Activated CD8-positive, alpha-beta memory T cell treated with anti-CD3 and anti-CD28 coated beads for 36 hours (primary cell): ENCODE measurements around the gene WASHC3. TPM values are rescaled to one million over a fixed set of nuclear protein-coding genes. Genes with fewer than 3 reads are reported as not detected.
"Not testable (repeated sequence)": the region's sequence is repeated elsewhere in the genome, so short reads cannot be mapped to it uniquely, and the experiment has no call there.

Experiments
- CTCF ChIA-PET: fragments of 350-600 bp; sonication (Branson Sonifier 250); formaldehyde crosslinking; loops from one replicate; lab custom pipeline; 2021; ENCODE audit warnings: antibody characterized with exemption; lab: Charles Lee
- POLR2A ChIA-PET: fragments of 350-600 bp; sonication (Branson Sonifier 250); formaldehyde crosslinking; loops from one replicate; lab custom pipeline; 2021; ENCODE audit warnings: antibody characterized with exemption; lab: Charles Lee
- total RNA-seq, 2 experiments: library from RNA; stranded (reverse); gene quantifications; one replicate each; pipeline ENCODE4 v1.2.3, GENCODE V29; 2021

The WASHC3 gene
- total RNA-seq, 2 experiments from 2014 or later = 37.7 to 42.4 TPM

DNA sequence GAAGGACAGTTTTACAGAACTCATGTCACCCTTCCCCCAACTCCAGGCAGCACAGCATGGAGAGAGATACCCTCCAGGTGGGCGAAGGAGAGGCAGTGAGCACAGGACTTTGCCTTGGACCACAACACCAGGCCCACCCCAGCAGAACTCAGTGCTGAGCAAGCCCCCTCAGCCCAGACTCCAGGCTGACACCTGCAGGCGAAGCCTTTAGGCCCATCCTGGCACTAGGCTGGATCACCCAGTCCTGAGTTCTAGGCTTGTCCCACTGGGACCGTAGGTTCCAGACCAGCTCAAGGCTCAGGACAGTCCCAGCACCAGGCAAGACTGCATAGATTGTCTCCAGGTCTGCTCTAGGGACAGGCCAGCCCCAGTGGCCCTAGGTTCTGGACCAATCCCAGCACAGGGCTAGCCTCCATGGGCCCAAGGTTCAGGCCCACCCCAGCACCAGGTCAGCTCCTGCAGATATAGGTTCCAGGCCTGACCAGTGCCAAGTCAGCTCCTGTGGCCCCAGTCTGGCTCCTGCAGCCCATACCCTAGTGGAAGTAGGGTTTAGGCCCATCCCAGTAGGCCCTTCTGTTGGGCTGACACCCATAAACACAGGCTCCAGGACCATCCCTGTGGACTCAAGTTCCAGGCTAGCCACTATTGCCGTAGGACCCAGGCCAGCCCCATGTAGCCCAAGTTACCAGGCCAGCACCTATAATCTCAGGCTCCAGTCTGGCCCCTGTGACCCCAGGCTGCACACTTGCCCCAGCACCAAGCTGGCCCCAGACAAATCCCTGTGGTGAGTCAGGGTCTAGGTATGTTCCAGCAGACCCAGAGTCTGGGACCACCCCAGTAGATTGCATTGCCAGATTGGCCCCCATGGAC lies 9.4 kb downstream of the WASHC3 start:
- CTCF ChIA-PET = interaction anchor here (1.4 kb wide), 1 partner anchor 10 kb away, joined by 3 read pairs; no protein-coding TSS in a partner anchor
- POLR2A ChIA-PET = no interaction called here

DNA sequence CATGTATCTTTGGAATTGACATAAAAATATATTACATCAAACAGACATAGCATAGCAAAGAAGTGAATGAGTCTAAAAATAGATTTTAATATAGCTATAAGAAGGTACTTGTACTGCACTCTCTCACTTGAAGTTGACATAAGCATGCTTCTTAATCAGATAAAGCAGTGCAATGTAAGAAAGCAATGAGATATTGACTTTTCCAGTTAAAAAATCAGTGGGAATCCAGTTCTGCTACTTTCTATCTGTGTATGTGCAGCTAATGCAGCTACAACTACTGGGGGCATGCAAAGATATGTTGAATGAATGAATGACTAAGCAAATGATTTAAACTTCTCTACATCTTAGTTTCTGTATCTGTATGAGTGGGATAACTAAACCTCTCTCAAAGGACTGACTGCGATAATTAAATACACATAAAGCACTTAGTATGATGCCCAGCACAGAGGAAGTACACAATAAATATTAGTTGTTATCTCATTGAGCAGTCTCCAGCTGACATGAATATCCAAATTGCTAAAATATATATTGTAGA lies 10.3 kb downstream of the WASHC3 start:
- ChIA-PET CTCF (no interaction called here), POLR2A (no interaction called here)

DNA sequence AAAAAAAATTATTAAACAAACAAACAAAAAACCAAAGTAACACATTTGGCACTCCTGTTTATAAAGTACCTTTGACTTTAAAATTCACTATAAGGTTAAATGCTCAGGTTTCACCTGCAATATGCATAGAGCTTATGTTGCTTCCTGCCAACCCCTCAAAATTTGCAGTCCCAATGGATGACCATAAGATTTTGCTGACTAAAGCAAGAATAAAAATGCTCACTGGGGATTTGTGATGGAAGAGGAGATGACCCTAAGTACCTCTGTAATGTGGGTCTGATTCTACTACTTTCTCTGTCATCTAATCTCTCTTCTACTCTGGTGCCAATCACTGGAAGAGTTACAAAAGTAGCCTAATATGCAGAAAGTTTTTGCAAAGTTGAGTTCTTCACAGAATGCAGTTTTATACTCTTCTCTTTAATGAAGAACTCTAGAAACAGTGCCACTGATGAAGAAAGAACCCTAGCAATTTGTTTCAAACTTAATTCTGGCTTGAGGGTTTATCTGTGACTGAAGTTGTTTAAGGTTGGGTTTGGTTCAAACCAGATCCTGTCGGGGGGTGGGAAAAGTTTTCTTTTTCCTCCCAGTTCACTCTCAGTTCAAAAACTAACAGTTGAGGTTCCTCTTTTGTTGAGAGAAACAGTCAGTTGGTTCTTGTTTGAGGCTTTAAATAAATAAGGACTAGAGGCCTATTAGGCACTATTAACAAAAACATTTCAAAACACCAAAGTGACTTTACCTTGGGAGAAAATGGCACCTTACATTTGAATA lies 10.9 kb downstream of the WASHC3 start:
- ChIA-PET POLR2A (no interaction called here), CTCF (no interaction called here)

DNA sequence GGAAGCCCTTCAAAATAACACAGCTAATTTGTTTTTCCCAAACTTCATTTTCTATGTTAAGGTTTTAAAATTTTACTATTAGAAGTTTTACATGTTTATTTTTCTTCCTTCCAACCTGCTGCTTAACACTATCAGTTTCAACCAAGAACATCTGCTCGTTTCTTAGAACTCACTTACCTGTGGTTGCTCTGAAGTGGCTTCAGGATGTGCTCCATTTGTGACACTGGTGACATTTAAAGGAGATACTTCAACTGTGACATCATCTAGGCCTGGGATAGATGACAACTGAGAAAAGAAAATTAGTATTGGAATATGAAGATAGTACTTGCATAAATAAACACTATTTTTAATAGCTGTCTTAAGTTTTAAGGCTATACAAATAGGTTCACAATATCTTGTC lies 17.9 kb downstream of the WASHC3 start:
- ChIA-PET POLR2A (no interaction called here), CTCF (no interaction called here)

DNA sequence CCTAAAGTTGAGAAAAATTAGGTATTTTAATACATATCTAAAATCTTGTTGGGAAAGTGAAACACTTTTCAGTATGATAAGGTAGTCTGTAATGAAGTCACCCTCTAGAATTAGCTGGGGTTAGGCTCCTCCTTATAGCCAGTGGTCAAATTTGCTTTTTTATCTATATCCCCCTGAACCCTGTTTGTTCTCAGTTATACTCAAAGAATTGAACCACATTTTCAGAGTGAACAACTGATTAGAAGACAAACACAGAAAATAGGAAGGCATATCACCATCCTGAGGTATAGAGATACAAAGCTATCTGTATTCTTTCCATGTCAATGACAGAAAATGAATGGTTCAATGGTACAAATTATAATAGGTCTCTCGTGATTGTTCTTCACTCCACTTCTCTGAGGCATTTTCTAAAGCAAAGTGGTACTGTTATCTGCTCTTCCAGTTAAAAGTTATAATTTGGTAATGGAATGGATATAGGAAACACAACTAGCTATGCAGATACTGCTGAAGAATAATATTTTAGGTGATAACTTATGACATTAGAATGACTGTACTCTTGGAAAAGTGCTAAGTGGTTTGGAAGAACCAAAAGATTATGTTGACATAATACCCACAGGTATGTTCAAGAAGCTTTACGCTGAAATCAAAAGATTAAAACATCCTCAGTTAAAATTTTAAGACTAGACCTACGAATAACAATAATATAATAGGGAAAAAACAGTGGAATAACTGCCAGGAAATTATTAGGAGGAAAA lies 27.6 kb downstream of the WASHC3 start:
- ChIA-PET CTCF (no interaction called here), POLR2A (no interaction called here)

DNA sequence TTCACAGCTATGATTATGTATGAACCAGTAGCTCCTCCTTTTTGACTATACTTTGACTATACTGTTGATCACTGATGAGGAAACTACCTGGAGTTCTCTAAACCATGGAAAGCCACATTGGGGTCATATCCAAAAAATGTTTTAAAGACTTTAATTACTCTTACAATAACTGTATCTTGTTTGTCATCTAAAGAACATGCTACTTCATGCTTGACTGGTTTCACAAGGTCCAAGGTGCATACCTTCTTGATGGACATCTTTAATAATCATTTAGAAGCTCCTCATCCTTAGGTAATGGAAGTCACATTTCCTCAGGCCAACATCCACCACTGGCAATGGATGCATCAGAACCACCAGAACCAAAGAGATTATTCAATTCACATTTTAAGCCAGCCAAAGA lies 29.9 kb downstream of the WASHC3 start:
- ChIA-PET POLR2A (no interaction called here), CTCF (no interaction called here)

DNA sequence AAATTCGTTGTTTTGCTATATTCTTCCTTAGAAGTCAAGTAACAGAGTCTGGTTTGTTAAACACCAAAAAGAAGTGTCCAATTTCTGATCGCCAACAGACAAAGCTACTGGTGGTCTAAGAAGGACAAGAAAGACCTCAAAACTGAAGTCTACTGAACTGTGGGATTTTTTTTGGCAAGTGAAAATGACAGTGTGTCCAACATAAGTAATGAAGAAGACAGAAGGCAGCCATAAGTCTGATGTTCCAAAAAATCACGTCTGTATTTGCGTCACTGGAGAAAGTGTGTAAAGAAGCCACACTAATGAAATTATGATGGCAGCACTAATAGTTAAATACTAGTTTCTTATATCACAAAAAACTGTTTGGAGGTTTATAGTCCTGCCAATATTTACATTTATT lies 32.6 kb downstream of the WASHC3 start:
- CTCF ChIA-PET = no interaction called here
- POLR2A ChIA-PET = no interaction called here

DNA sequence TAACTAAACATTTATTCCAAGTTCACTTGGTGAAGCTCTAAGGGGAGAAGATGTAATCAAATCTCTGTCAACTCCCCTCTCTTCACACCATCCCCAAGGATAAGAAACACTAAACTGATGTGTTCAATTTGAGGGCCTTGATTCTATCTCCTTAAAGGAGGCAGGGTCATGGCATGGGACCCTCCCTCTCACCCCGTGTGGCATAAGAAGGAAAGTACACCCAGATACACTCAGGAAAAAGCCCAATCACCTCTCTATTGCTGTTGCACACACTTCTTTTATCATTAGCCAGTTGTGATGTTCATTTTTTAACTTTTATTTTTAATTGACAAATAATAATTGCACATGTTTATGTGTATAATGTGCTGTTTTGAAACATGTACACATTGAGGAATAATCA lies 35.1 kb downstream of the WASHC3 start:
- ChIA-PET CTCF (no interaction called here), POLR2A (no interaction called here)

DNA sequence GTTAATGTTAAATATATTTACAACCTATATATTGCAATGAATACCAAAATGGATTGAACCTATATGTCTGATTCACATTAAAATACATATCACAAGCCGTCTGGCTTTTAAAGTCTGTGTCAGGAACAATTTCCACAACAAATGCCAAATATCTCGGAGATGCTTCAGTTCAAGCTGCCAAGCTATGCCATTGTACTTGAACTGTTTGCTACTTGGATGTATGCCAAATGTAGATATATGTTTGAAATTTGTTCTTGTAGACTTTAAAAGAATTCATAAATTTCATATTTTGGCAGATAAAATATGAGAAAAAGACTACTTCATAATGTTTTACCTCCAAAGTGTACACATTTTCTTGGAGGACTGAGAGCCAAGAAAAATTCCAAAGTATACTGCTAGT lies 37.0 kb downstream of the WASHC3 start:
- POLR2A ChIA-PET = no interaction called here
- CTCF ChIA-PET = interaction anchor here (0.6 kb wide), 1 partner anchor 14 kb away, joined by 4 read pairs; no protein-coding TSS in a partner anchor

DNA sequence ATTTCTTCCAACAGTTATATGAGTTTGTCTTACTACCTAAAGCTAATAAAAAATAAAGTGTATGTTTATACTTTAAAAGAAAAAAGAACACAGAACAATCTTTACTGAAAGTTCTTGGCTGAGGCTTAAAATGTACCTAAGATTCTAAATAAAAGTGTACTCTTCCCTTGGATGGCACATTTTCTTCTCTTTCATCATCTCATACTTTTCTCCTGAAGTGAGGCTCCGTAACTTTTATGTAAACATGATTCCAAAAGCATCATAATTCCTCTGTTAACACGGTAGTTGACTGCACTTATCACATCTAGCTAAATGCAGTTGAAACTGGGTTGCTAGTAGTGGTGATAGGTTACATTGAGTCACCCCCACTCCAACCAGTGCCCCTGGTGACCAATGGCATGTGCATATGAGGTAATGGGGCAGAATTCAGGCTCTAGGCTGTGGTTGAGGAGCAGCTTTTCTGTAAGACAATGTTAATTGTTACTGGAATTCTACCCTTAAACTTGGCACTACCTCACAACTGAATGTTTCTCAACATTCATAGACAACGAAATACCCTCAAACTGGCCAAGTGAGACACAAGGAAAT lies 38.4 kb downstream of the WASHC3 start:
- CTCF ChIA-PET = no interaction called here
- POLR2A ChIA-PET = no interaction called here

DNA sequence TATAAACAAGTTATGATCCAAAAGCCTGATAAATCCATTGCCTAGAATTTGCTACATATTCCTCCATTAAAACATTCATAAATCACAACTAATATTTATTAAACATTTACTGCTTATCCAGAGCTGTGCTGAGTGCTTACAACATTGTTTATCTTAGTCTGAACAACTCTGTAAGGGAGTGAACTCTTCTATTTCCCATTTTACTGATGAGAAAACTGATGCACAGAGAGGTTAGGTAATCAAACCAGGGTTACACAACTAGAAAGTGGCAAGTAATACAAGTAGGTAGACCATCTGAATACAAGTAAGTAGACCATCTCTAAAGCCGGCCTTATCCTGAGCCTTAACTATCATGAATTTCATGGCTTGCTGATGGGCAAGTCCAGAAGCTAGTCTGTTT lies 39.5 kb downstream of the WASHC3 start:
- ChIA-PET POLR2A (no interaction called here), CTCF (no interaction called here)

DNA sequence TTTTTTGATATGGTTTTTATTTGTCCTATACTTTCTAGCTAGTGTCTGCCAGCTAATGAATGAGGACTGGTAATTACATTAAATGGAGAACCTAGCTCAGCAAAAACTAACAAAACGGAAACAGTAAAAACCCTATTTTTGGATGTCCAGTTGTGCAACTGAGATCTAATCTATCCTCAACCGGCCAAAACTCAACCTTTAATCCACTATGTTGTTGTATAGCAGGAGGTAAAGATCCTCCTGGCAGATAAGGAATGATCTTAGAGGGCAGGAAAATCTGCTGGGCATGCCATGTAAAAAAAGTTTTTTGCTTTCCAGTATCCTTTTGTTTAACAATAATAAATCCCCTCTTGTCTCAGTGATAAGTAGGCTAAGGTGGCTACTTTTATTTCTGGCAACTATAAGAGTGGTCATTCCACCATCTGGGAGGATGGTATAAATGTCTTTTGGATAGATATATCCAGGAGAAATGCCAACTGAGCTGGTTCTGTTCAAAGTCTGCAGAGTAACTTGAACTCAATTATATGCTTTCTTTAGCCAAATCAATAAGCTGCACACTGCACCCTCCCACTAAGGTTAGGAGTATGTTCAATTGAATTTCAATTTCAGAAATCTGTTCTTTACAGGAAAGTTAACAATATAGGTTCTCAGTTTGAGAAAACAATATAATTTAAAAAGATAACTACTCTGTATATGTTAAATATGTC lies 40.1 kb downstream of the WASHC3 start:
- ChIA-PET POLR2A (no interaction called here), CTCF (no interaction called here)

DNA sequence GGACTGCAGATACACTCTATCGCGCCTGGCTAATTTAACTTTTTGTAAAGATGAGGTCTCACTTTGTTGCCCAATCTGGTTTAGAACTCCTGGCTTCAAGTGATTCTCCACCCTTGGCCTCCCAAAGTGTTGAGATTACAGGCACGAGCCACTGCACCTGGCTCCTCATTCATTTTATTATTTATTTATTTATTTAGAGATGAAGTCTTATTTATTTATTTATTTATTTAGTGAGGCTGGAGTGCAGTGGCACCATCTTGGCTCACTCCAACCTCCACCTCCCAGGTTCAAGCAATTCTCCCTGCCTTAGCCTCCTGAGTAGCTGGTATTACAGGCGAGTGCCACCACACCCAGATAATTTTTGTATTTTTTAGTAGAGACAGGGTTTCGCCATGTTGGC lies 43.2 kb downstream of the WASHC3 start:
- CTCF ChIA-PET, POLR2A ChIA-PET: not testable (repeated sequence)

DNA sequence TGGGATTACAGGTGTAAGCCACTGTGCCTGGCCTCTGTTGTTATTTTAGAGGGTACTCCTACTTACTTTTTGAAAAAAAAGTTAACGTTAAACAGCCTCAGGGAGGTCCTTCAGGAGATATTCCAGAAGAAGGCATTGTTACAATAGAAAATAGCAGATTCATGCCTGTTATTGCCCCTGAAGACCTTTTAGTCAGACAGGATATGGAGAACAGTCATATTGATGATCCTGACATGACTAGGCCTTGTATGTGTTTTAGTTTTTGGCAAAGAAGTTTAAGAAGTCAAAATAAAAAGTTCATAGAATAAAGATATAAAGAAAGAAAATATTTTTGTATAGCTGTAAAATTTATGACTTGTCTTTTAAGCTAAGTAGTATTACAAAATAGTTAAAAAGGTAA lies 45.3 kb downstream of the WASHC3 start:
- POLR2A ChIA-PET = no interaction called here
- CTCF ChIA-PET = no interaction called here

DNA sequence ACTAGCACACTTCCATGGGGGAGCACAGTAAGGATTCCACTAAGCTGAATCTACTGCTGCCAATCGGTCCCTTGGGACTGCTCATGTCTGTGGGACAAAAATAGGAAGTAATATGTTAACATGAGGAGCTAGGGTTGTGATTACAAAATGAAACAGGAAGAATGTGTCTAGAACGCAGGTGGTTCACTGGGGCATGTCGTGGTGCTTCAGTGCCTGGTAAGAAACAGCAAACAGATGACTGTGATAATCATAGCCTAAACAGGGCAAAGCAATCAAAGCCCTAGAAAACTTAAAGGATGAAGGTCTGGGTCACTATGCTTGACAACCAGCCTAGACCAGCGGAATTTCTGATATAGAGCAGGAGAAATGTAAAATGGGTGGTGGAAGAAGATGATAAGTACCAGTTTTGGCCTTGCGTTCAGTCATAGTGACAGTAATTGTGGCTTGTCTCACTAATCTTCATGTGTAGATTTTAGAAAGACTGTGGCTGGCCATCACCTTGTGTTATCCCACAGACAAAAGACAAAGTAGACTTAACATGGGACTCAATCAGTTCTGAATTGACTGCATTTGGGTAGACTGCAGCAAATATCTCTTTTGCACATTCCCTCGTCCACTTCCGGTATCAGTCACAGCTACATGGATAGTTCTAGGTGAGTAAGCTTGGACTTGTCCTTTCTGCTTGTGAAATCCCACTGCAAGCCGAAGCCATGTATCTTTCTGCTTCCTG lies 51.4 kb downstream of the WASHC3 start:
- ChIA-PET CTCF (no interaction called here), POLR2A (no interaction called here)

DNA sequence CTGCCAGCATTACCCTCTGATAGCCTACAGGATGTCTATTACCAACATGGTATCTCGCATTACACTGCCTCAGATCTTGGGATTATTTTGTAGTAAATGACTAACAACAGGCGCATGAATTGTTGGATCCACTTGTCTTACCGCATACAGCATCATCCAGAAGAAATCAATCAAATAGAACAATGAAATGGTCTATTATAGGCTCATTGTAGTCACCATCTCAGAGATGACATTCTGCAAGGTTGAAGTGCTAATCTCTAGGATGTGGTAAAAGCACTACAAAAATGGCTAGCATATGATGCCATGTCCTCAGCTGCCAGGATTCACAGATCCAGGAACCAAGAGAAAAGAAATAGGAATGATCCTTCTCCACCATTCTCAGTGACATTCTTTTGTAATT lies 52.0 kb downstream of the WASHC3 start:
- POLR2A ChIA-PET = no interaction called here
- CTCF ChIA-PET = no interaction called here

DNA sequence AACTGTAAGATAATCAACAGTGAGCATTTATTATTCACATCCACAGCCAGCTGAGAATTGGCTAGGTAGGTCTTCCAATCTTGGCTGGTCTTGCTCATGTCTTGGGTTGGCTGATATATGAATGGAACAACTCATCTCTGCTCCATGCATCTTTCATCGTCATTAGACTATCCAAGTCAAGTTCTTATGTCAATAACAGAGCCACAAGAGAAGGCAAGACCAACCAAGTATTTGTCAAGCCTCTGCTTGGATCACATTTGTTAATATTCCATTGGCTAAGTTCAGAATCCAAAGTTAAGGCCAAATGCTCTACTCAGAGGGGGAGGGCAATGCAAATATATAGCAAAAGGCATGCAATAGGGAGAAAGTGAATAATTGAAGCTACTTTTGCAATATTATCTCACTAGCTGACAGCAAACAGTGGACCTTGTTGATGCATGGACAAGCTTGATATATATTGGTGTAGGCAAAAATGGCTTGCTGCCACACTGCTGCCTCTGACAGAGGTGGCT lies 53.1 kb downstream of the WASHC3 start:
- ChIA-PET CTCF (no interaction called here), POLR2A (no interaction called here)

DNA sequence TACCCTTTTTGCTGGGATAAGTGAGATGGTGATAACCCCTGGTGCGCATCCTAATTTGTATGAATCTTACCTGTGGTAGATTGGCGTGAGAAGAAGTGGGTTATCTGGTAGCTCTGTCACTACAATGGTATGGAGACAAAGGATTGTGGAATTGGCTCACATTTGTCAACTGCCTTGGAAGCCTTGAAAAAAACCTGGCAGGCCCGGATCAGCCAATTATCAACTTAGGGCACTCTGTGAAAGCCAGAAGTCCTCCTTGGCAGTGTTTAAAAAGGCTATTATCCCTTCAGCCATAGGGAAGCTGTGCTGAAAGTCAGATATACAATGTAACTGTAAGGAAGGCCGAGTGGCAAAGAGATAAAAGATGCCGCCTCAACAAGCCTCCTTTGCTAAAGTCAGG lies 56.5 kb downstream of the WASHC3 start:
- ChIA-PET CTCF (interaction anchor here (0.6 kb wide), 1 partner anchor 99 kb away, joined by 4 read pairs; no protein-coding TSS in a partner anchor), POLR2A (no interaction called here)
